Posterior vena cava (tissue), 2 donors: ENCODE results near the gene FANCC. TPM values are rescaled to one million over a fixed set of nuclear protein-coding genes. Genes with fewer than 3 reads are reported as not detected.

Experiments used
- DNase-seq: peaks from one replicate; pipeline ENCODE4 v3.0.0-alpha.2; 2020; ENCODE audit warnings: low spot score
- intact Hi-C, 2 donors: fragments of 100-400 bp; cut with DNase I; formaldehyde crosslinking; loops; one replicate each; pipeline versions ENCODE4 v1.14.1 to v1.14.2; 2022 to 2023
- total RNA-seq, 2 donors: library from RNA; stranded (reverse); fragmentation: NEBNext Ultra II Directional; extraction: Animal tissue kit (Norgen Biotek cat#: 25700); gene quantifications; one replicate each; pipeline ENCODE4 v1.2.1, GENCODE V29; 2021
- donor health status: DM: yes; HTN: yes; CAD: no.
- donor health status: DM: yes; HTN: yes; CAD: no.

FANCC gene
- total RNA-seq, 2 donors from 2014 or later = 4.4 to 7.3 TPM

DNA sequence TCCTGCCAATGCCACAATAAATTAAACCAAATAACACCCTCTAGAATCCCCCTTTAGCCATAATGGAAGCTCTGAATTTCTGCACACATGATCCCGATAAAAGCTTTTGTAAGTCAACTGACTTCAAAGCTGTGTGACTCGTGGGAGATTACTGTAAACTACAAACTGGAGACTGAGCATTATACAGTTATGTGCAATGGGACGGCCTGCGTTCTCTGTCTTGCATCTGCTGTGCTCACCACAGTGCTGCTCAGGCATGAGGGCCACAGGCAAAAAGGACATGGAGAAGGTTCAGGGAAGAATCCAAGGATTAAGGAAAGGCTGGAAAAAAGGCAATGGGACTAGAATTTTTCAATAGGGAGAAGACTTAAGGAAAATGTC, 184.2 kb downstream of the FANCC start:
- intact Hi-C loops = loop anchor here (5.0 to 10.0 kb wide), 2 partner anchors 351 to 449 kb away; no protein-coding TSS in a partner anchor
- no peak for DNase-seq

- intact Hi-C loops = loop anchor here (5.0 to 10.0 kb wide), 2 partner anchors 350 to 448 kb away; no protein-coding TSS in a partner anchor
- no peak for DNase-seq
Observed at GRCh38 chr9:95132366-95133324, 184.9 kb downstream of the FANCC start.

DNA sequence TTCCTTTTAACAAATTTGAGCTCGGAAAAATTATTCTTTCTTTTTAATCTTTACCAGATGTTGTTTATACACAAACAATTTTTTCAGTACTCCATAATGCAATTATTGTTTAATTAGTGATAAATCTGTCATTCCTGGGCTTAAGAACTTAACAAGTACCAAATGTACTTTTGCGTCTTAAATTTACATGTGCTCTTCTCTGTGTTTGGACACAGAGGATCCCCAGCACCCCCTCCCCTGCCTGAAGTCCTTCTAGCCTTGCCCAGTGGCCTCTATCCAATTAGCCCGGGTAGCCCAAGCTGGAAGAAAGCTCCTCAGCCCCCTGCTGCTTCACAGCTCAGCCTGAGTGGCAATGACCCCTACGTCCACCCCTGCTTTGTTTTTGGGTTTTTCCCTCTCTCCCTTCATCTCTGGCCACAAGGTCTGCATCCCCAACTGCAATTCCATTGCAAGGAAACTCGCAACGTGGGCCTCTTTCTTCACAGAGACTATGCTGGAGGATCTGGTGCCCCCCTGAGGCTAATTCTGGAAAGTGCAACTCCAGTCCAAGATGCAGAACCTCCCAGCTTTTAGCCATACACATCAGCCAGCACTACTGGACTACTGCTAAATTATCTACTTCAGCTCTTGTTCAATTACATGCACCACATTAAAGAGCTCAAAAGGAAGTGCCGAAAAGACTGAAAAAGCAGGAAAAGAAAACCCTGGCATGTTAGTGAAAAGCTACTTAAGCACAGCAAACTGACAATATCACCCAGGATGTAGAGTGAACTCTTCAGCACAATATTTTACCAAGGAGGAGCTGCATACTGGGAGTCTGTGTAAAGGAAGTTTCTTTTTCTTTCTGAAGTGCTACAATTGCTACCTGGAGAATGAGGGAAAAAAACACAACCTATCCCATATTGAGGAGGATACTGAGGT, 186.2 kb downstream of the FANCC start:
- intact Hi-C loops = loop anchor here (5.0 to 10.0 kb wide), 2 partner anchors 349 to 446 kb away; no protein-coding TSS in a partner anchor
- DNase-seq = no peak

GRCh38 chr9:95130484-95130883, 187.0 kb downstream of the FANCC start:
- intact Hi-C loops = loop anchor here (5.0 to 10.0 kb wide), 2 partner anchors 348 to 446 kb away; no protein-coding TSS in a partner anchor
- no peak for DNase-seq

- no peak for DNase-seq
- intact Hi-C loops = loop anchor here (5.0 to 10.0 kb wide), 3 partner anchors 347 to 447 kb away; no protein-coding TSS in a partner anchor
Observed at GRCh38 chr9:95129476-95130291, 187.8 kb downstream of the FANCC start.

DNA sequence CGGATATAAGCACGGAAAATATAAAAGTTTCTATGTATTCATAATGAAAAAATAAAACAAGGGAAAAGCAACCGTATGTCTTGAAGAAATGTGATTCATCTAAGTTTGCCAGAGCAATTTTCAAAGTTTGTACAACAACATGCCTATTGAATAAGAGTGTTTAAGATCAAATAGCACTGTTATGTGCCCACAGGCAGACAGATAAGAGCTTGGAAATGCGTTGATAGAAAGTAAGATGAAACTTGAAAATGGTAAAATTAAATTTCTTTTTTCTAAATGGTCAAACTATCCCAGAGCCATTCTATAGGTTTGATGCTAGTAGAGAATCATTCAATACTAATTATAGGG, 189.4 kb downstream of the FANCC start:
- no peak for DNase-seq
- intact Hi-C loops = loop anchor here in 1 of 2 donors (5.0 kb wide), 1 partner anchor 446 kb away; no protein-coding TSS in a partner anchor

- intact Hi-C loops = loop anchor here in 1 of 2 donors (5.0 kb wide), 1 partner anchor 445 kb away; no protein-coding TSS in a partner anchor
- DNase-seq = peak; percentile 96
Observed at GRCh38 chr9:95127249-95128176, 190.0 kb downstream of the FANCC start.

GRCh38 chr9:95126739-95127138, 190.8 kb downstream of the FANCC start:
- intact Hi-C loops = loop anchor here in 1 of 2 donors (5.0 kb wide), 1 partner anchor 444 kb away; no protein-coding TSS in a partner anchor
- no peak for DNase-seq

GRCh38 chr9:95125652-95126051, 191.9 kb downstream of the FANCC start:
- no peak for DNase-seq
- intact Hi-C loops = loop anchor here in 1 of 2 donors (5.0 kb wide), 1 partner anchor 443 kb away; no protein-coding TSS in a partner anchor

DNA sequence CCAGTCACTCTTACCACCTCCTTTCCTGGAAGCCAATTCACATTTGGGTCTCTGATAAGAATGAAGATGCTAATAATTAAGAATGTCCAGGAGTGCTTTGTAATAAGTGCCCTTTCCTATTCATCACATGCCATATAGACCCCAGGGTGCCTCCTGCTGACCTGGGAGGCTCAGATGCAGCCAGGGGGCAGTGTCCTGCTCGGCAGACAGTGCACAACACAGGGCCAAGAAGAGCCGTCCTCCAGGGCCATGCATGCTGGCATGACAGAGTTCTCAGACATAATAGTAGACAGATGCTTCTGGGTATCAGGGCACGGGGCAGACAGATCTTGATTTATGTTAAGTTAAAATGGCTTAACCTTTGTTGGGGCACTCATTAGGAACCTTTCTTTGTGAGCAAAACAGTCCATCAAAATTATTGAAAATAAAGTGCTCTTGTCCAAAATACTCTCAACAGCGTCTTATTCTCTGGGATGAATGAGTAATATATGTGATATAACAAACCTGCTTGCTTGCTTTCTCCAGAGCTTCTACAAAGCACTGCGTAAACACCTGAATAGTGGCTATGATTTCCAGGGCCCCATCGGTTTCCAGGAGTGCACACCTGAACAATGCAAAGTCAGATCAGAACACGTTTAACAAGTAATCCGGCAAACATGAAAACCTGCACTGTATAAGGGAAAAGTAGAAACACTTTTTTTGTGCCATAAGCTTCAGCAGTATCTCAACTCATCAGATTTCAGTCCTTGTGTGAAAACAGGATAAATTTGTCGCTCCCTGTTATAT, 192.7 kb downstream of the FANCC start:
- no peak for DNase-seq
- intact Hi-C loops = loop anchor here in 1 of 2 donors (5.0 kb wide), 1 partner anchor 442 kb away; no protein-coding TSS in a partner anchor

DNA sequence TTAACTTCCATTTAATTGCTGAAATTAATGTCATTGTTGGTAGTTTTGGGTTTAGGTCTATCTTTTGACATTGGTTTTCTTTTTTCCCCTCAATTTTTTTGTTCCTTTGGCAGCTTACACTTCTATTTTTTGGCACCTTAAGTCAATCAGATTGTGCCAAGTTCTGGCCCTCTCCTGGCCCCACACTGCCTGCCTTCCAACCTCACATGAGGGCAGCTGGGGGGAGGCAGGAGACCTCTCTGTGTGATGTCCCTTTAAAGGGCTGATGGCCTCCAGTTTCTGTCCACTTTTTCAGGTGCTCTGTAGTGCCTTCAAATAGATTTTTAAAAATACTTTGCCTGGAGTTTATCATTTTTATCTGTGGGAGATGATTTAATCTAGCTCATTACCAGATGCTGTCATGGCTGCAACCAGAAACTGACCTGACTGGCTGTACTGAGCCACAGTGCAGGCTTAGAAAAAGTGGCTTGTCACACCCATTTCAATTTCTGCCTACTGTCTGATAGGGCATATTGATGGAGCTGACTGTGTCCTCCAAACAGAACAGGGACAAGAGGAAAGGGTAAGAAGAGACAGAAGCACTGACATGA, 196.6 kb downstream of the FANCC start:
- intact Hi-C loops = no loop called here
- no peak for DNase-seq

GRCh38 chr9:95118596-95118995, 198.9 kb downstream of the FANCC start:
- no peak for DNase-seq
- intact Hi-C loops = no loop called here

DNA sequence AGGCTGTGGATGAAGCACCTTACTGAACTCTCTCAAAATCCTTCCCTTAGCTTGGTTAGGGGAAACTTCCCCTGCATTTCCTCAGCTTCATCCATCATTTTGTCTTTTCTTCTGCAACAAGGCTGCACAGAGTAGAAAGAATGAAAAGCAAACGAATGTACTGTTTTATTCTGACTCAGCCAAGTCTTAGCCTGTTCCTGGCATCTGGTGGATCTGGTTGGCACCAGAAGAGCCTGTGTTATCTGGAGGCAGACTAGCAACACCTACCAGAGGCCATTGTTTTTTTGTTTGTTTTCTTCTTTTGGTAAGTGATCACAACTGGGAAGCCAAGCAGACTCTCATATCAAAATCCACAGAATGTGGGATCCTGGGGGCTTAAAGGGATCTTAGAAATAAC, 200.7 kb downstream of the FANCC start:
- no peak for DNase-seq
- intact Hi-C loops = no loop called here

DNA sequence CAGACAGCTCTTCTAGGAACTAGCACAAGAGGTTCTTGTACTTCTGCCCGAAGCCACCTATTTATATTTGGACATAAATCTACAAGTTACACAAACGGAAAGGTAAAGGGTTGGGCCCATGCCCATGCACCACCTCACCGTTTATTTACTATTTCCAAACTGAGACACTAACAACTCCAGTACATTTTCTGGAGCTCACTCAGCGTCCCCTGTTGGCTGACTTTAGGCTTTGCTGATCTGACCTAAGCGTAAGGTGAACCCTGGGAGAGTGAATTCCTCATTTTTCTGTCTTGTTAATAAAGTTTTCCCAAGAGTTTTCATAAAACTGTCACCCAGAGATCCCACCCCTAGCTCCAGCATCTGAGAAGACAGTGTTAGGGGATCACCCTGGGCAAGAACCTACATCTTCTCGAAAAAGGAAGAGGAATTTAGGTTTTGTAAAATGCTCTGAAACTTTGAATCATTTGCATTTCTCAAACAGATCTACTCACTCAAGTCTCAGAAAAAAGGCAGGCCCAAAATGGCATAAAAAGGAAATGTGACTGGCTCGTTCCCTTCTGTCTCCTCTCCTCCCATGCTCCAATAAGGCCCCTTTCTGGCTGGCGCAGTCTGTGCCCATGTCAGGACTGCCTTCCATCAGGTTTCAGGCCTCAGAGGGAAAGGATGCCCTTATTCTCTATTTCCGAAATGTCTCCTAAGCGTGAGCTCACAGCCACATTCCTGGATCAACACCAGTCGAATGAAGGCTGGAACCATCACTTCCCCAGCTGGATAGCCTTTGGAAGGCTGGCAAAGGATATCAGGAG, 201.3 kb downstream of the FANCC start:
- intact Hi-C loops = no loop called here
- no peak for DNase-seq

GRCh38 chr9:95115104-95115503, 202.4 kb downstream of the FANCC start:
- DNase-seq = no peak
- intact Hi-C loops = no loop called here
